Astrocyte (in vitro differentiated cells and primary cell): ENCODE measurements around the gene MDFIC.

Source experiments
- EZH2 ChIP-seq: IDR thresholded peaks from 2 replicates; pipeline ENCODE4 v1.6.1; 2012; ENCODE audit warnings: mild to moderate bottlenecking, low read length, inconsistent platforms; ENCODE audit not compliant: insufficient read depth
- TF ChIP-seq, protein P1 (sequence below): IDR thresholded peaks from 2 replicates; pipeline ENCODE4 v1.5.1; 2011; ENCODE audit warnings: low read depth, mild to moderate bottlenecking, inconsistent platforms, low read length, moderate library complexity; ENCODE audit not compliant: insufficient read depth

- TF ChIP-seq, protein P1, sequence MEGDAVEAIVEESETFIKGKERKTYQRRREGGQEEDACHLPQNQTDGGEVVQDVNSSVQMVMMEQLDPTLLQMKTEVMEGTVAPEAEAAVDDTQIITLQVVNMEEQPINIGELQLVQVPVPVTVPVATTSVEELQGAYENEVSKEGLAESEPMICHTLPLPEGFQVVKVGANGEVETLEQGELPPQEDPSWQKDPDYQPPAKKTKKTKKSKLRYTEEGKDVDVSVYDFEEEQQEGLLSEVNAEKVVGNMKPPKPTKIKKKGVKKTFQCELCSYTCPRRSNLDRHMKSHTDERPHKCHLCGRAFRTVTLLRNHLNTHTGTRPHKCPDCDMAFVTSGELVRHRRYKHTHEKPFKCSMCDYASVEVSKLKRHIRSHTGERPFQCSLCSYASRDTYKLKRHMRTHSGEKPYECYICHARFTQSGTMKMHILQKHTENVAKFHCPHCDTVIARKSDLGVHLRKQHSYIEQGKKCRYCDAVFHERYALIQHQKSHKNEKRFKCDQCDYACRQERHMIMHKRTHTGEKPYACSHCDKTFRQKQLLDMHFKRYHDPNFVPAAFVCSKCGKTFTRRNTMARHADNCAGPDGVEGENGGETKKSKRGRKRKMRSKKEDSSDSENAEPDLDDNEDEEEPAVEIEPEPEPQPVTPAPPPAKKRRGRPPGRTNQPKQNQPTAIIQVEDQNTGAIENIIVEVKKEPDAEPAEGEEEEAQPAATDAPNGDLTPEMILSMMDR = no peak
- TF ChIP-seq EZH2 = no peak
These were observed 266 bp upstream of the MDFIC start for GRCh38 chr7:114921631-114922025.
